GM13977 (cell line): ENCODE measurements around the gene TCAIM.

Experiments used
- DNase-seq: peaks from one replicate; pipeline ENCODE4 v3.0.0; 2012; ENCODE audit warnings: low spot score
- CTCF ChIP-seq: IDR thresholded peaks from 2 replicates; pipeline ENCODE4 v1.5.1; 2012; ENCODE audit warnings: mild to moderate bottlenecking, control low read depth; ENCODE audit not compliant: insufficient read depth; ENCODE audit errors: extremely low read depth, missing control alignments
- in situ Hi-C: fragments of 300-500 bp; cut with MboI; formaldehyde crosslinking; loops from one replicate; pipeline ENCODE4 v1.12.0; 2022; ENCODE audit warnings: low sequenced_read_pairs, low pct_unique_long_range_greater_than_20kb, mixed read lengths, inconsistent platforms; ENCODE audit not compliant: unreplicated experiment

Gene TCAIM

GRCh38 chr3:44329946-44330345, 8.6 kb upstream of the TCAIM start:
- DNase-seq = no peak
- in situ Hi-C loops = loop anchor here (25.0 kb wide), 1 partner anchor 582 kb away; no protein-coding TSS in a partner anchor
- TF ChIP-seq CTCF = no peak

- no peak for TF ChIP-seq CTCF
- in situ Hi-C loops = loop anchor here (25.0 kb wide), 1 partner anchor 582 kb away; no protein-coding TSS in a partner anchor
- DNase-seq = no peak
Measured at GRCh38 chr3:44330444-44330843, 8.1 kb upstream of the TCAIM start.

GRCh38 chr3:44334326-44334725, 4.2 kb upstream of the TCAIM start:
- DNase-seq = no peak
- in situ Hi-C loops = loop anchor here (25.0 kb wide), 1 partner anchor 578 kb away; no protein-coding TSS in a partner anchor
- TF ChIP-seq CTCF = no peak

GRCh38 chr3:44337248-44337785, 1.2 kb upstream of the TCAIM start:
- in situ Hi-C loops = loop anchor here (25.0 kb wide), 1 partner anchor 575 kb away; no protein-coding TSS in a partner anchor
- DNase-seq = no peak
- TF ChIP-seq CTCF = no peak

GRCh38 chr3:44338828-44339127, 212 bp downstream of the TCAIM start:
- no peak for DNase-seq
- no peak for TF ChIP-seq CTCF
- in situ Hi-C loops = loop anchor here (25.0 kb wide), 1 partner anchor 574 kb away; no protein-coding TSS in a partner anchor

GRCh38 chr3:44339181-44340057, 853 bp downstream of the TCAIM start:
- DNase-seq = no peak
- TF ChIP-seq CTCF = no peak
- in situ Hi-C loops = loop anchor here (25.0 kb wide), 1 partner anchor 573 kb away; no protein-coding TSS in a partner anchor
